HG02840 (cell line): Measurements from ENCODE around the gene FBXO11.

Experiments used
- ATAC-seq: cut with Tn5 transposase; IDR thresholded peaks from one replicate; pipeline ENCODE4 v1.9.1; 2021; ENCODE audit warnings: mild to moderate bottlenecking, moderate library complexity, moderate number of reproducible peaks; ENCODE audit not compliant: unreplicated experiment, low FRiP score

FBXO11 gene

DNA sequence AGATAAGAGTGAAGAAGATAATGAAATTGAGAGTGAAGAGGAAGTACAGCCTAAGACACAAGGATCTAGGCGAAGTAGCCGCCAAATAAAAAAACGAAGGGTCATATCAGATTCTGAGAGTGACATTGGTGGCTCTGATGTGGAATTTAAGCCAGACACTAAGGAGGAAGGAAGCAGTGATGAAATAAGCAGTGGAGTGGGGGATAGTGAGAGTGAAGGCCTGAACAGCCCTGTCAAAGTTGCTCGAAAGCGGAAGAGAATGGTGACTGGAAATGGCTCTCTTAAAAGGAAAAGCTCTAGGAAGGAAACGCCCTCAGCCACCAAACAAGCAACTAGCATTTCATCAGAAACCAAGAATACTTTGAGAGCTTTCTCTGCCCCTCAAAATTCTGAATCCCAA lies 107.7 kb downstream of the FBXO11 start:
- no peak for ATAC-seq

DNA sequence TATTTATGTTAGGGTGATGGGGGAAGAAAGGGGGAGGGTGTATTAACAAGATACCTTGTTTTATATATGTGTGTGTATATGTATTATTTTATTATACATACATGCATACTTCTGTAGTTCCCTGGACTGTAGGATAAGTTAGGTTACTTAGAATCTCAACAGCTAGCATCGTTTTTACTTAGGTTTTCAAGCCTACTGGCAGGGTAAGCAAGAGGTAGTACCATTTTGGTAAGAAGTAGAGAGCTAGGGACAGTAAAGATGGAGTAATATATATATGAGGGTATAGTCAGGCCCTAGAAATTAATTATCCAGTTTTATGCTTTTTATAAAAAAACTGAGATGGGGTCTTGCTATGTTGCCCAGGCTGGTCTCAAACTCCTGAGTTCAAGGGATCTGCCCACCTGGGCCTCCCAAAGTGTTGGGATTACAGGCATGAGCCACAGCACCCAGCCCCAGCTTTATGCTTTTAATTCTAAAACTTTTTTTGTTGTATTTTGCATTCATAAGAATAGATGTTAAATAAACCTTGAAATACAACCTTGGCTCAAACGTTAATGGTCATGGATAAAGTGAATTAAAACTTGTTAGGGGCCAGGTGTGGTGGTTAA lies 110.1 kb downstream of the FBXO11 start:
- no peak for ATAC-seq

DNA sequence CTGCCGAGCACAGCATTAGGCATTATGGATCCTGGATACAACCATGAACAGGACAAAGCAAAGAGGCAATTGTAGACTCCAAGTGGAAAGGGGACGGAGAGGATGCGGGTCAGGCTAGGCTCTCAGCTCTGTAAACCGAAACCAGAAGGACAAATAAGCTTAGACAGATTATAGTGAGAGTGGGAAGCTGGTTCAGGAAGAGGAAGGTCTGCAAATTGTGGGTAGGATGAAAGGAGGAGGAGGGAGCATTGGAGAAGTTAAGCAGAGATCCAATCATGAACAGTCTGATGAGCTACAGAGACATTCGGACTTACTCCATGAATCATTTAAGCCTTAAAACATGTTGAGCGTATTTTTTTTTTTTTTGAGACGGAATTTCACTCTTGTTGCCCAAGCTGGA lies 120.3 kb downstream of the FBXO11 start:
- ATAC-seq = no peak

DNA sequence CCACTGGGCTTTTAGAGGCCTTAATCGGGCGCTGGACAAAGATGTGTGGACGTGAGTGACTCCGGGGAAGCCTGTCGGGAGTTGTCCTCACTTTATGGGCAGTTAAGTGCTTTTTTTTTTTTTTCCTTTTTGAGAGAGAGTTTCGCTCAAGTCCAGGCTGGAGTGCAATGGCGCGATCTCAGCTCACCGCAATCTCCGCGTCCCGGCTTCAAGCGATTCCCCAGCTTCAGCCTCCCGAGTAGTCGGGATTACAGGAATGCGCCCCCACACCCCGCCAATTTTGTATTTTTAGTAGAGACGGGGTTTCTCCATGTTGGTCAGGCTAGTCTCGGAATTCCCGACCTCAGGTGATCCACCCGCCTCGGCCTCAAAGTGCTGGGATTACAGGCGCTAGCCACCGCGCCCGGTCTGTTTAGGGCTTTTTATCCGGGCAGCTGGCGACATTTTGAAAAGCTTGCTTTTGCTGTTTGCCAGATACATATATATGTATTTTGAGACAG lies 121.9 kb downstream of the FBXO11 start:
- ATAC-seq = no peak

DNA sequence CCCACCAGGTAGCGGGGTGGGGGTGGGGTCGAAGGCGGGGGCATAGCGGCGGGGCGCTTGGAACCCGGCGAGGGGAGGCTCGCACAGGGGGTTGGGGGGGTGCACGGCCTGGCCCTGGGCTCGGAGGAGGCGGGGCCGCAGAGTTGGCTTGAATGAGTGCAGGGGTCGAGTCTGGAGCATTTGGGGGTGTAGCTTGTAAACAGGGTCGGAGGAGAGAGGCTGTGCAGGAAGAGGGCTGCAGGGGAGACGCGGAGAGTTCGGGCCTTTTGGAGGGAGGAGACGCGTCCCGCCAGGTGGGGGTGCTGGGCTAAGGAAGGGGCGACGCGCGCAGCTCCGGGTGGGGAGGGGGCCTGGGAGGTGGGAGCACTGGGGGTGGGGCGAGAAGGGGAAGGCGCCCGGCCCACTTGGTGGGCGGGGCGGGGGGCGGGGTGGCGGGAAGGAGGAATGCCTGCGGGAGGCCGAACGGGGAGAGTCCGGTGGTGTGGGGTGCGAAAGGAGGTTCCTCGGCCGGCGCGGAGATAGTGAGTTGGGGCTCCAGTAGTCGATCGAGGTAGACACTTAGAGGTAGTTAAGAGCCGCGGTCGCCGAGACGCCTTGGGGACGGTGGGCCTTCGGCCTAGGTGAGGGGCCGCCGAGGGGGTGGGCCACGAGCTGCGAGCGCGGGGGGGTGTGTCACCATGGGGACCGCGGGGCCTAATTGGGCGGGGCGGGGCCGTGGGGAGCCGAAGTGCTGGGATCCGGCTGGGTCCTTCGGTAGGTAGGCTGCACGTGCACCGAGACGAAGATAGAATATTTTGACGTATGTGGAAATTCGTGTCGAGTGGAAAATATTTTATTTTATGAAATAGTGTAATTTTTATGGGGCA lies 122.6 kb downstream of the FBXO11 start:
- peak; percentile 14 for ATAC-seq

DNA sequence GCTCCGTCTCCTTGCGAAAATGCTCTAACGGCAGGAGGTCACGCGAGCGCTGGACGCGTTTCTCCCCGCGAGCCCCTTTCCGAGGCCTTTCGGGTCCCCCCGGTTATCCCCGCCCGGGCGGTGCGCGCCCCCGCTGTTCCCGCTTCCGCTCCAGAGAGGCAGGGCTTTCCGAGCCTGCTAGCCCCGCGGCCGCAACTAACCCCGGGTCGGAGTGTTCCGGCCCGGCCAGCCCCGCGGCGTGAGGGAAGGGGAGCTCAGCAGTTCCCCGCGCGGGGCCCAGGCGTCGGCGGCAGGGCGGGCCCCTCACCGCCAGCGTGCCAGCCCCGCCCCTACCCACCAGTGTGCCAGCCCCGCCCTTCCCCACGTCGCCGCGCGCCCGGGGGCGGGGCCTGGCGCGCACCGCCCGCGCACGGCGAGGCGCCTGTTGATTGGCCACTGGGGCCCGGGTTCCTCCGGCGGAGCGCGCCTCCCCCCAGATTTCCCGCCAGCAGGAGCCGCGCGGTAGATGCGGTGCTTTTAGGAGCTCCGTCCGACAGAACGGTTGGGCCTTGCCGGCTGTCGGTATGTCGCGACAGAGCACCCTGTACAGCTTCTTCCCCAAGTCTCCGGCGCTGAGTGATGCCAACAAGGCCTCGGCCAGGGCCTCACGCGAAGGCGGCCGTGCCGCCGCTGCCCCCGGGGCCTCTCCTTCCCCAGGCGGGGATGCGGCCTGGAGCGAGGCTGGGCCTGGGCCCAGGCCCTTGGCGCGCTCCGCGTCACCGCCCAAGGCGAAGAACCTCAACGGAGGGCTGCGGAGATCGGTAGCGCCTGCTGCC lies 123.4 kb downstream of the FBXO11 start, which contains the start of gene MSH6:
Gene MSH6 (plus strand): TSS at position 475 of the 815 bp plus-strand sequence. CDS start 89 bp downstream, at position 564.
- peak; percentile 77 for ATAC-seq

DNA sequence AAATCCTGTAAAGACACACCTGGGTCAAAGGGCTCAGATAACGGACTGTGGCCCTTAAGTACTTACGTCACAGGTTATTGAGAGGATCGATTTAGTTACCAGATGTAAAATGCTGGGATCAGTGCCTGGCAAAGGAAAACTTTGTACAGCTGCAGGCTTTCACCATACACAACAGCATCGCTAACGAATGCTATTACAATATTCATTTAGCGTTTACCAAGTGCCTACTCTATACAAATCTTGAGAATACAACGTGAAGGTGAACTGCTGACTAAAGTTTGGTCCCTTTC lies 124.0 kb downstream of the FBXO11 start:
- ATAC-seq = no peak

DNA sequence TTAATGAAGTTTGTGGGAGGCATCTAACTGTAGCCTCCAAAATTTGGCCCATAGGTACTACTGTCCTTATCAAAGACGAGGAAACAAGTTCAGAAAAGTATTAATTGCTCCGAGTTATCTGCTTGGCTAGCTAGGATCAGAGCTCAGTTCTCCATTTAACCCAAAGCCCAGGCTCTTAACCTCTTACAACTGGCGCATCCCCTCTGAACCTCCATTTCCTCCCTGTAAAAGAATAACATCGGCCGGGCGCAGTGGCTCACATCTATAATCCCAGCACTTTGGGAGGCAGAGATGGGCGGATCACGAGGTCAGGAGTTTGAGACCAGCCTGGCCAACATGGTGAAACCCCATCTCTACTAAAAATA lies 126.9 kb downstream of the FBXO11 start:
- ATAC-seq = no peak

DNA sequence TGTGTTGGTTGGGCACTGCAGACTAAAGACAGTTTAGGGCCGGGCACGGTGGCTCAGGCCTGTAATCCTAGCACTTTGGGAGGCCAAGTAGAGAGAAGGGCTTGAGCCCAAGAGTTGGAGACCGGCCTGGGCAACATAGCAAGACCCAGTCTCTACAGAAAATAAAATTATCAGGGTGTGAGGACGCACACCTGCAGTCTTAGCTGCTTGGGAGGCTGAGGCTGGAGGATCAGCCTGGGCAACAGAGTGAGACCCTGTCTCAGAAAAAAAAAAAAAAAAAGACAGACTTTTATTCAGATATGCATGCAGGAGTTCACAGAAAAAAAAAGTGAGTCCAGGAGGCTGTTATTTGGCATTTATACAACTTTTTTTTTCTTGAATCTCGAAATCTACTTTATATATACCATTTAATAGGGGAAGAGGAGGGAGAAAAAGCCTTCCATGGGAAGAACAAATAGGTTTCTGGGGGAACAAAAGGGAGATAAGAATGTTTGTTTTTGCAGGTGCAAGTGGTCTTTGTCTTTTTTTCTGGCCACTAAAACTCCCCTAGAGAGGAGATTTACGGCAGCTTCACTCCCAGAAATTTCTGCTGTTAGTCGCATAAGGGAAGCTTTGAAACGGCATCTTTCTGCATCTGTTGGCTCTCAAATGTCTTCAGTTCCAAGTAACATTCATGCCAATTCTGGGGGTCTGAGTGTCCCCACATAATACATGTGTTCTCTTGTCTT lies 127.4 kb downstream of the FBXO11 start:
- no peak for ATAC-seq

DNA sequence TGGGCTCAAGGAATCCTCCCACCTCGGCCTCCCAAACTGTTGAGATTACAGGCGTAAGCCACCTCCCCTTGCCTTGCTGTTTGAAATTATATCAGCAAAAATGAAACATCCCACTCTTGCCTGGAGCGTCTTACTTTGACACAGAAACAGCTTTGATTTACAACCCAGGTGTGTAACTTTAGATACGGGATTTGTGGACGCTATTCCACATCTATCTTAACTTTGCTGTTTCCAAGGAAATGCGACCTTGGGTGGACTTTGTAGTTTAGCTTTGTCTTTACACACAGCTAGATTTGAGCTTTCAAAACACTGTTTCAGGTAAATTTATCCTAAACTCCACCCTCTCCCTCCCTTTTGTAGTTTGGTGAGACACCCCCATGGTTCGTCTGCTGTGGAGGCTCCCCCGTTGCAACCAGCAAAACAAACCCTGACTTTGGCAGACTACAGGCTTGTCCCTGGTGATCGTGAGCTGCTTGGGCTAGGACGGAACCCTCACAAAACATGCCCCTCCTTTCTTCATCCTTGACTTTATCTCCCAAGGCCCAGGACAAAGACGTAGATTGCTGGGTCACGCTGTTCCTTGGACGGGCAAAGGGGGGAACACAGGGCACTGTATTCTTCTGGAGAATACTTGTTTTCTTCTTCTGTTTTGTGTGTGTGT lies 128.9 kb downstream of the FBXO11 start:
- no peak for ATAC-seq

DNA sequence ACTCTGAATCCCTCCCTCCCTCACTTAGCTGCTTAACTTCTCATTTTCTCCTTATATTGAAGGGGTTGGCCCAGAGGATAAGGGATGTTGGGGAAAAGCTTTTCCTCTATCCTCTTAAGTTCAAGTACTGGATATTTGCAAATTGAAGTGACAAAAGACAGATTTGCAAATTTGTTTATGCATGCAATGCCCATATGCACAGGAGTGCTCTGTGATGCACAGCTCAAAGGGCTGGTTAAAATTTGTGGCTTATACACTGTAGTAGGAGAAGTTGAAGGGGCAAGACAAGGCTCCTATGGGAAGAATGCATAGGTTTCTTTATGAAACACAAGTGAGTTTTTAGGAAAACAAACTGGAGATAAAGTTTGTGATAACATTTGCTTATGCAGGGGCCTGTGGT lies 131.7 kb downstream of the FBXO11 start:
- no peak for ATAC-seq

DNA sequence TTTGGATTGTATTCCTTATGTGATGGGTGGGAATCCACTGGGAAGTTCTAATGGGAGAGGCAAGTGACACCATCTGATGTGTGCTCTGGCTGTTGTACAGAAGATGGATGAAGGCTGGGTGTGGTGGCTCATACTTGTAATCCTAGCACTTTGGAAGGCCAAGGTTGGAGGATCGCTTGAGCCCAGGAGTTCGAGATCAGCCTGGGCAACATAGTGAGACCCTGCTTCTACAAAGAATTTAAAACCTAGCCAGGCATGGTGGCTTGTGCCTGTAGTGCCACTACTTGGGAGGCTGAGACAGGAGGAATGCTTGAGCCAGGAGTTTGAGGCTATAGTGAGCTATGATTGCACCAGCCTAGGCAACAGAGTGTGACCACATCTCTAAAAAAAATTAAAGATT lies 134.0 kb downstream of the FBXO11 start:
- ATAC-seq = no peak

DNA sequence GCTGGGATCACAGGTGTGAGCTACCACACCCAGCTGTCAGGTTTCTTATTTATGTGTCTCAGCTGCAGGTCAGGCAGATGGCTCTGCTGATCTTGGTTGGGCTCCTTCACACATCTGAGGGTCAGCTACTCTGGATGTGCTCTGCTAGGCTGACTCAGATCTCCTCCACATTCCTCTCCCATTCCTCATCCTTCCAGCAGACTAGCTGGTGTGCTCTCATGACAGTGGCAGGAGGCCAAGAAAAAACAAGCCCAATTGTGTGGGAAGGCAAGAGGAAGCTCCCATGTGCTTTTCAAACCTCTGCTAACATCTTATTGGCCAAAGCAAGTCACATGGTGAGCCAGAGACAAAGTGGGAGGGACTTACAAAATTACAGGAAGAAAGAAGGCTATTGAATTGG lies 135.1 kb downstream of the FBXO11 start:
- ATAC-seq = no peak

DNA sequence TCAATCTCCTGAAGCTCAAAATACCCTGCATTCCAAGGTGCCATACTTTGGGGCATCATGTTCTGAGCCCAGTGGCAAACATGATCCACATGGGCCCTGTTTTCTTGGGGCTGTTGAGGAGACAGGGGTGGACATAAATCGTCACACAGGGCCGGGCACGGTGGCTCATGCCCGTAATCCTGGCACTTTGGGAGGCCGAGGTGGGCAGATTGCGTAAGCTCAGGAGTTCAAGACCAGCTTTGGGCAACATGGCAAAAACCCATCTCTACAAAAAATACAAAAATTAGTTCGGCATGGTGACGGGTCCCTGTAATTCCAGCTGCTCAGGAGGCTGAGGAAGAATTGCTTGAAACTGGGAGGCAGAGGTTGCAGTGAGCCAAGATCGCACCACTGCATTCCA lies 137.0 kb downstream of the FBXO11 start:
- ATAC-seq = no peak

DNA sequence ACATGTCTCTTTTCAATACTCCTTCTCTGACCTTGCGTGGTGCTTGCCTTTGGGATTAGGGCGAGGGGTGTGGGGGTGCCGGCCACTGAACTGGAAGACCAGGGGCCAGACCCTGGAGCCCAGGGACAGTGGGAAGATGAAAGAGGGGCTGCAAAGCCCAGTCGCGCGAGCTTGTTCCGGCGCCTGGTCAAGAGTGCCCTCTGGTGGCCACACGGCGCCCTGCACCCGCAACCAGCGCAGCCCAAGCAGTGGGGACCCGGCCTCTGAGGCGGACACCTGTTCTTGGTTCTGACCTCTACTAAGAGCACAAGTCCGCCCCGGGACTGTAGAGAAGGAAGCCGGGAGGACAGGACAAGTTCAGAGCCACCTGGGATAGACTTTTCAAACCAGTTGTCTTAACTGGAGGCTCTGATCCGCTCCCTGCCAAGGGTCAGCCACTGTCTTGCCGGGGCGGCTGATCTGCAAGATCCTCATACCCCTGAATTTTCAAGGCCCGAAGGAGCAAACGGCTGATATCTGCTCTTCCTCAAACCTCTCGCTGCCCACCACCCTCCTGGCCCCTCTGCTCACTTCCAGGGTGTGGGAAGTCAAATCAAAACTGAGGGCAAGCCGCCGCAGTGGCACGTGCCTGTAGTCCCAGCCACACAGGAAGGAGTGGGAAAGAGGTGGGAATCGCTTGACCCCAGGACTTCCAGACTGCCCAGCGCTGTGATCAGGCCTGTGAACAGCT lies 138.3 kb downstream of the FBXO11 start:
- ATAC-seq = no peak

DNA sequence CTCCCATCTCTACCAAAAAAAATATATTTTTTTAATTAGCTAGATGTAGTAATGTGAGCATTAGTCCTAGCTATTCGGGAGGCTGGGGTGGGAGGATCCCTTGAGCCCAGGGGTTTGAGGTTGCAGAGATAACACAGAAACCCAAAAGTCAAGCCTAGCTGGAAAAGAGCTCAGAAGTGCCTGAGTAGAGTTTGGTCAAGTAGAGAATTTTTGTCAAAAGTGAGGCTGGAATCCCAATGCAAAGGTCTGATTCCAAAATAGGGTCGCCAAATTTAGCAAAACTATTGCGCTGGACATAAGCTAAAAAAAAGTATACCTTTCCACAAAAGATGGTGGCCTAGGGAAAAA lies 138.8 kb downstream of the FBXO11 start:
- no peak for ATAC-seq

DNA sequence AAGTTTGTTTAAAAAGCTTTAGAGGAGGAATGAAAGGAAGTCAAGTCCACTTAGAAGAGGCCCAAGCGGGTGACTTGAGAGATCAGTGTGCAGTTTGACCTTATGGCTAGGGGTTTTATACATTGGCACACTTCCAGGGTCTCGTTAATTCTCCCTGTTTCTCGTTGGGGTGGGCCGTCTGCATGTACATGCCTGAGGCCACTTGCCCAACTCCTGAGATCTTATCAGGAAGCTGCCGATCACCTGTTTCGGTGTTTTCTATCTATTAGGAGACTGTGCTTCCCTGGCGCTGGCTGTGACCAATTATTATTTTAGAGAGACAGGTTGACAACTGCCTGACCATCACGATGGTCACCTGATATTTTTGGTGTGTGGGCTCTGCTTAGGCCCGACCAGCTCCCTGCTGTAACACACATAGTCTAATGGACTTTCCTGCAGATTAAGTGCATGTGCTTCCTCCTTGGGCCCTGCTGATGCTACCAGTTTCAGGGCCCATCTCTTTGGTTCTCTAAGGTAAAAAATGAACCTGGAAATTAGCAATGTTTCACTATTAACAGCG lies 154.4 kb downstream of the FBXO11 start:
- ATAC-seq = no peak

DNA sequence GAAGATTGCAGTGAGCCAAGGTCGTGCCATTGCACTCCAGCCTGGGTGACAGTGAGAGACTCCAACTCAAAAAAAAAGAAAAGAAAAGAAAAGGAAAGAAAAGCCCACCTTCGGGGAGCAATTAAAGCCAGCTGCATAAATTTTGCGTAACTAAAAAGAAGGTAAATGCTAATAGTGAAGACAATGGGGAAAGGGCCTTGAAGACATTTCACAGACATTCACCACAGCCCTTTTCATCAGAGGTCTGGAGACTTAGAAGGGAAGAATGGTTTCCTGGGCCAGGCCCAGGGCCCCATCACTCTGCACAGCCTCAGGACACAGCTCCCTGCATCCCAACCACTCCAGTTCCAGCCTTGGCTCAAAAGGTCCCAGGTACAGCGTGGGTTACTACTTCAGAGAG lies 158.4 kb downstream of the FBXO11 start:
- no peak for ATAC-seq

DNA sequence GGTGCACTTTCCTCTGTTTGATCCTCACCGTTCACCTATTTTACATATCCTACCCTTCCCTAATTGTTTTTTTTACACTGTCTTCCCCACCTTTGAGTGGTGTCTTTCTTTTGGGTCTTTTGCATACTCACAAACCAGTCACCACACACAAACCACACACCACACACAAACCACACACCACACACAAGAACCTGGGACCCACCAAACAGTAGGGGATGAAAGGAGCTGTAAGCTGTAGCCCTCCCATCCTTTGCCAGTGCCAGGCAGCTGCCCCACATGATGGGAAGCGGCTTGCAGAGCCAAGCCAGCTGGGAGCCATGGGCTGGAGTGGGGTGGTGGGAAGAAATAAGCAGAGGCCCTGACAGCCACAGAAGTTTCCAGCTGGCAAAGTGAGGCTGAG lies 162.2 kb downstream of the FBXO11 start:
- ATAC-seq = no peak
